NCI-H2029 treated with DMSO at 0.1 percent for 48 hours (cell line): ENCODE results near the gene REXO2.

Experiments used
- DNase-seq: peaks from one replicate; lab custom pipeline; 2025; lab: John Stamatoyannopoulos, UW

The REXO2 gene

DNA sequence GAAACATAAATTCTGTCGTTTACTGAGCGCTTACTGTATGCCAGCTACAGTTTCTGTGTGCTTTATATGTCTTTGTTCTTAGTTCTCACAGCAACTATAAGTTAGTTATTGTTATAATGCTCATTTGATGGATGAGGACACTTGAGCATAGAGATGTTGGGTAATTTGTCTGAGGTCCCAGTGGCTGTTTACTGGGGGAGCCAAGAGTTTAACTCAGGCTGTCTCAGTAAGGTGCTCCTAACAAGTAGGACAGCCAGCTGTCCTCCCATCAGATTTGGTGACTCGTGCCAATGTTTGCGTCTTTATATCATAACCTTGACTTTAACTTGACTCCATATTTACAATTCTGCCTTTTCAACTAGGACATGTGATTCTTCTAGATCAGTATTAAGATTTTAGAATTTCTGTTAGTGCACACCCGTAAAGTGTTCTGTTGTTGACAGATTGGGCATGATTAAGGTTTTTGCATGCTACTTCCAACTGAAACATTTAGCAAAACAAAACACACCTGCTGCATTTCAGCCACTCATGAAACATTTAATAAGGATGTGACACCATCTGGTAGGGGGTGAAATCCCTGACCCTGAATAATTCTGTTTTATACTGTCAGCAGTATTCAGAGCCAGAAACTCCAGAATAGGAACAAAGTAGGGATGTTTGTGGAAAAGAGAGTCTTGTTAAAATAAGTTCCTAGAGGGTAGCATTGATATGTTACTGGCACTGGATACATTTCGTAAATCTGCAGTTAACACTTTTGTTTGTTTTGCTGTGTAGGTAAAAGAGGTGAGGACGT is 1.9 kb downstream of the REXO2 start:
- DNase-seq = peak; percentile 14

DNA sequence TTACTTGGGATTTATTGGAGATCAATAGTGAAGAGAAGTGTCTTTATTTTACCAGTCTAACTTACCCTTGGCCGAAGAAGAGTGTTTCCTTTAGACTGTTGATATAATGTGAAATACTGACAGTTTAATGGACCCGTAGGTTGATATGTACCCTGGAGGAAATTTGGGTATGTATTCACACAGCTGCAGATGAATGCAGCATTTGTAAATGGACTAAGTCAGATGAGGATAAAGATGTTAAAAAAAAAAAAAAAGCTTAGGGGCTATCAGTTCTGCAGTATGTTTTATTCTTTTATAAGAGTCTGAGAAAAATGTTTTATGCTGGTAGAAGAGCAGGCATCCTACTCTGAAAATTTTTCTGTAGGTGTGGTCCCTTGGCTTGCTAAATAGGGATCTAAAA is 2.7 kb downstream of the REXO2 start:
- no peak for DNase-seq

DNA sequence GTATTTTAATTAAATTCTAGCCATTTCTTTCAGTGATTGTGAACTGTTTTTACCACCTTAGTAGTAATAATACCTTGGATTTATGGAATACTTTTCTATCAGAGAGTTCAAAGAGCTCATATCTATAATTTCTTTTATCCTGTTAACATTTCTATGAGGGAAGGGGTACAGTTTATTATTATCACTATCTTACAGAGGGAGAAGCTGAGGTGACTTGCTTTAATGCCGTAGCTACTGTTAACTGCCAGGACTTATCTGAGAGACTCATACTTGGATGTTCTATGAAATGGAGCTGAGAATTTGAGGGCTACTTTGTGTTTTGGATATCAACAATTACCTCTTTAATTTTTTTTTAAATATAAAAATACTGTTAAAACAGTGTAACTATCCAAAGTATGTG is 3.3 kb downstream of the REXO2 start:
- DNase-seq = no peak

DNA sequence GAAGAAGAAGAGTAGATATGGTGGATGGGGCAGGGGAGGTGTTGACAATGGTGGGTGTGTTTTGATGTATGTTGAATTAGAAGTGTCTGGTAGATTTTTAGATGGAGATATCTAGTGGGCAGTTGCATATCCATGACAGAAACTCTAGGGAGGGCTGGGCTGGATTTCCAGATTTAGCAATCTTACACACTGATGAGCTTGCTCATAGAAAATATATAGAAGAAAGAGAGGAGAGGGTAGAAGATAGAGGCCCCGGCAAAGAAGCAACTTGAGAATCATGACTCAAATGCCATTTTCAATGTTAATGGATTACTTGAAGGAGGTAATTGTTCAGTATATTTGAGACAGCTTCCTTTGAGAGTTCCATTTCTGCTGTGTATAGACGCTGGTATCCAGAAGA is 8.2 kb downstream of the REXO2 start:
- DNase-seq = no peak

DNA sequence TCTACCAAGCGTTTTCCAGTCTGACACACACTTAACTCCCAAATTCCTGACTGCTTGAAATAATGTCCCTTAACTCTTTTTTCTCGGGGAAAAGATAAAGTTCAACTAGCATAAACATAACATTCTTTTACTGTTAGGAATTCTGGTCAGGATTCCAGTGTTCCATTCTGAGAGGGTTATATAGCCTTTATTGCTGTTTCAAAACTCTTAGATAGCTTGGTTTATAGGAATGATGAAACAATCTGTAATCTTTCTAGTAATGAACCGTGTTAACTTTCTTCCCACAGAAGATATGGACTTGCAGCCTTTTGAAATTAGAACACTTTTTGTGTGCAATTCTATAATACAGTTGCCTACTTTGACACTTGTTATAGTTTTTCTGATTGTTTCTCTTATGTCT is 8.6 kb downstream of the REXO2 start:
- DNase-seq = no peak

DNA sequence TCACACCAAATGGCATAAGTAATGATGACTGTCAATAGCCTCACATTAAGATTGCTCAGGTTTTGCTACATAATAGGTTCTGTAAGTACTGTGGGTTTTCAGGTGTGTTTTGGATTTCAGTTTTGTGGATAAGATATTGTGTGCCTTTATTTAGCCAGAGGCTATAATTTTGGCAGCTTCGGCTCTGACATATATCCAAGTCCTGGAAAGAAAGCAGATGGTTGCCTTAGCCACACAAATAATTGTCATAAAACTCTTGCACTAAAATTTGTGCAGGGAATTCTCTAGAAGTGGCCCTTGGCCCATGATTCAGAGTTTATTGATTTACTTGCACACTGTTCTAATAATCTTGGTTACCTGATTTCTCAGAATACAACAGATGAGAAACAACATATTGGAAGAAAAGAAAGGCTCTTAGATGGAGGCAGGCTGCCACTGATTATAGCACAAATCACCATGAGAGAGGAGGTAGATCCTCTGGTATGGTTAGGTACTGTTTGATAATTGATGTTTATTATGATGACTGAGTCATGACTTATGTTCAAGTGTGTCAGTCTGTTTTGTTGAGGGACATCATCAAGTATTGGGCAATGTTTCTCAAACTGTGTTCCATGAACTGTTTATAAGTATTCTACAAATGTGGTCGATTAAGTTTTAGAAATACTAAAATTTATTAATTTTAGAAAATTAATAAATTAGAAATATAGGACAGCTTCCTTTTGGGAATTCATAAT is 9.6 kb downstream of the REXO2 start:
- no peak for DNase-seq

DNA sequence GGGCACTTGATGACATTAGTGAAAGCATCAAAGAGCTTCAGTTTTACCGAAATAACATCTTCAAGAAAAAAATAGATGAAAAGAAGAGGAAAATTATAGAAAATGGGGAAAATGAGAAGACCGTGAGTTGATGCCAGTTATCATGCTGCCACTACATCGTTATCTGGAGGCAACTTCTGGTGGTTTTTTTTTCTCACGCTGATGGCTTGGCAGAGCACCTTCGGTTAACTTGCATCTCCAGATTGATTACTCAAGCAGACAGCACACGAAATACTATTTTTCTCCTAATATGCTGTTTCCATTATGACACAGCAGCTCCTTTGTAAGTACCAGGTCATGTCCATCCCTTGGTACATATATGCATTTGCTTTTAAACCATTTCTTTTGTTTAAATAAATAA is 10.6 kb downstream of the REXO2 start:
- no peak for DNase-seq

DNA sequence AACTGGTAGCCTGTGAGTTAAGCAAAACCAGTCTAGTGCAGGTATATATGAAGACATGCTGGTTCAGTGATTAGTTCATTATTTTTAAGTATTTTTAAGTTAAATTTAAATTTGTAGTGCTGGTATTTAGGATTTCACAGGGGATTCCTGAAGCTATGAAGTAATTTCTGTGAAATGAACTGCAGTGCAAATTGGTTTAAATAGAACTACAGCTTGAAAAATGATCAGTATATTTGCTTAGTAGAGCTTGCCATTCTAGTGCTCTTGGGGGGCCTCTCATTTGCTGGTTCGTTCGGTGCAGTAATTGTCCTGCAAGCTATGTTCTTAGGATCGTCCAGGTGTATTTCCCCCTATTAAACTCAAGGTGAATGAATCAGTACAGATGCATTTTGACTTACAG is 13.1 kb downstream of the REXO2 start:
- no peak for DNase-seq

DNA sequence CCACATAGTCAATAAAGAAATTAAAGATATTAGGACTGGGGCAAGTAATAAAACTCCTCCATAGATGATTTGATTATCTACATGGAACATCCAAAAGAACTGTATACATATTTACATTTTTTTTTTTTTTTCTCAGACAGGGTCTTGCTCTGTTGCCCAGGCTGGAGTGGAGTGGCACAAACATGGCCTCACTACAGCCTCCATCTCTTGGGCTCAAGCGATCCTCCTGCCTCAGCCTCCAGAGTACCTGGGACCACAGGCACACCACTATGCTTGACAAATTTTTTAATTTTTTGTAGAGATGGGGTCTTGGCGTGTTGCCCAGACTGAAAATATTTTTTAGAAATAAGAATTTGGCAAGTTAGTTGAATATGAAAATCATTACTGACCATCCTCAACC is 24.7 kb downstream of the REXO2 start:
- DNase-seq = no peak

DNA sequence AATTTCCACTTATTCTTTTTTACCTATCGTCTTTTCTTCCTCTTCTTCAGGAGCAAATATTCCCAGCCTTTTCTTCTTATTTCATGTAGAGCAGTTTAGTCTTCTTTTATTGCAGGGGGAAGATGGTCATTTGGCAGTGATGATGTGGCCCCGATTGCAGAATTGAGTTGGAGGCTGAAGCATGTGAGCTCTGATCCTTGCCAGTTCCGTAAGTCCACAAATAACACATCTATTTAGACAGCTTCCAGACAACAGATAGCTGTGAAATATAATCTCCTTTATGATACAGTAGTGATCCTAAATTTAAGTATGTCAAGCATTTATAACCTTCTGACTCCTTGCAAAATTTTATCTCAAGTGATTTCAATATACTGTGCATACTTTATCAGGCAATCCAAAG is 27.5 kb downstream of the REXO2 start:
- DNase-seq = no peak

DNA sequence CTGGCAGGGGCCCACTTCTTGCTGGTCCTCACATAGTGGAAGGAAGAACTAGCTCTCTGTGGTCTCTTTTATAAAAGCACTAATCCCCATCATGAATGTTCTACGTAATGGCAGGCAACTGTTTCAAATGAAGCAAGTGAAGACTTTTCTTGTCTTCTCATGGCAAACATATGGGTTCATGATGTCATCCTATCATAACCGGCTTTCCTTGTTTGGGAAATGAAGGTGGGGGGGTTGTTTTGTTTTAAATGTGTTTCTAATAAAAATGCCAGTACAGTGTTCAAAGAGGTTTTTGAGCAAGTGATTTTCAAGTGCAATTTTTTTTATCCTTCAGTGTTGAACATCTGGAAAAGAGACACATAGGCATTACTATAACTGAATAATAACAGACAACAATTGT is 33.4 kb downstream of the REXO2 start:
- no peak for DNase-seq

DNA sequence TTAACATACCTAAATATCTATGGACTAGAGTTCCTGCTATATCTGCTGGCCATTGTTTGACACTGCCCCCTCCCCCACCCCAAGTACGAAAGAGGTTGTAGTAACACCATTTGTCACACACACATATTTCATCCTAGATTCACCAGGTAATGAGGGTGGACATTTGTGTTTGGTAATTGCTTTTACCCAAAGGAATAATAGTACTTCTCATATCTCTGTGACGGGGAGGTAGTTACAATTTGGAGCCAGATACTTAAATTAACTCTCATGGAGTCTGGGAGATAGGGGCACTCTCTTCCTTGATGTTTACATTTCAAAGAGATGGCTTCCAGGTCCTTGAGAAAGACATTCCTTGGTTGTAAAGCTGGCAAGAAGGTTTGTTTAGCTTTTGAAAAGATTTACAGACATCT is 38.7 kb downstream of the REXO2 start:
- no peak for DNase-seq

DNA sequence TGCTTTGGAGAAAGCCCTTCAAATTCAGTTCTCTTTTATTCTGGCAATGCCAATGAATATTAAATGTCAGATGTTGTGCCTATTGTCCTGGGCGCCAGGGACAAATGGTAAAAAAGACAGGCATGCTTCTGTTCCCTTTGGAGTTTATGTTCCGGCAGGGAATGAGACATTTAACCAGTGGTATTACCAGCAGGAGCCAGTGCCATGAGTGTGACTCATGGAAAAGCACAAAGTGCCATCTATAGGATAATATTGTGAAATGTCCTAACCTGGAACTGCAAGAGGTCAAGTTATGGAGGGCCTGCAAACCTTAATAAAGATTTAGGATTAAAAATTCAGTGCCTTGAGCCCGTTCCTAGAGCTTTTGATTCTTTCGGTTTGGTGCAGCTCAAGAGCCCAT is 39.5 kb downstream of the REXO2 start:
- no peak for DNase-seq

DNA sequence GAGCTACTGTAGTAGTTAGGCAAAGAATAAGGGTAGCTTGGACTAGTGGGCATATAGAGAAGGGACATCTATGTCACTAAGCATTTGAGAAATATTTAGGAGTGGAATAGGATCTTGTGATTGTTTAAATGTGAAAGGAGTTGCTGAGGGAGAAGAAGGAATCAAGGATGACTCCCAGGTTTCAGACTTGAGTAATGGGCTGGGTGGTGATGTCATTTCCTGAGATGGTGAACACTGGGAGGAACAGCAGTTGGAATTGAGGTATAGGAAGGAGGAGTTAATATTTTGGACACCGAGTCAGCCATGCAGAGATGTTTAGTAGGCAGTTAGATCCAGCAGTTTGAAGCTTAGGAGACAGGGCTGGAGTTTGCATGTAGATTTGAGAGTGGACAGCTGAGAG is 40.1 kb downstream of the REXO2 start:
- DNase-seq = no peak

DNA sequence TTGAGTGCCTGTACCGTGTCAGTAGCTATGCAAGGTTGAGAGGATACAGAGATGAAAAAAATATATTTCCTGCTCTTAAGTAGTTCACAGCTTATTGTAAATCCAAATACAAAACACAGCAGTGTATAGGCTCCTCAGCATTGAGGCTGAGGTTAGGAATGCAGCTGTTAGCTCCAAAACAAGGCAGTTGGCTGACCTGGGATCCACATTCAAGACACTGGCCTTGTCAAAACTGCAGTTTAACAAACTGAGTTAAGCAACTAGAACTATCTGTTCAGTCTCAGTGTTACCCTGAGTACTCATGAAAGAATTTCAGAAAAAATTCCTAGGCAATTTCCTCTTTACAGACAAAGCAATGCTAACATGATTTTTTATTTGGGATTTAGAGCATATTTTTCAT is 42.8 kb downstream of the REXO2 start:
- DNase-seq = no peak

DNA sequence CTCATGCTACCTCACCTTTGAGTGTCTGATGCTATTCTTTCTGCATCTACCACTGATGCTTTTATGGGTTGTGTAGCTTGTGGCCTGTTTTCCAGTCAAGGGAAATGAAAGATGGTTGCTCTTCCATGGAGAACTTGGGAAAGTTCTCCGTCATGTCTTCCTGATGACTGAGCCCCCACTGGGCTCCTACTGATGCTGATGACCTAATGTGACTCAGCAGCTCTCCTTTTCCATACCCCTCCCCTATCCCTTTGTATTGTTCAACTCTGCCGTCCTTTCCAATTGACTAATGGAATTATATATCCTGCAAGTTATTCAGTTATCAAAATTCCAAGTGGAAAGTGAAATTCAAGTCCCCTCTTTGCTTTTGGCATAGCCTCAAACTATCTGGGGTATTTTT is 44.7 kb downstream of the REXO2 start:
- no peak for DNase-seq

DNA sequence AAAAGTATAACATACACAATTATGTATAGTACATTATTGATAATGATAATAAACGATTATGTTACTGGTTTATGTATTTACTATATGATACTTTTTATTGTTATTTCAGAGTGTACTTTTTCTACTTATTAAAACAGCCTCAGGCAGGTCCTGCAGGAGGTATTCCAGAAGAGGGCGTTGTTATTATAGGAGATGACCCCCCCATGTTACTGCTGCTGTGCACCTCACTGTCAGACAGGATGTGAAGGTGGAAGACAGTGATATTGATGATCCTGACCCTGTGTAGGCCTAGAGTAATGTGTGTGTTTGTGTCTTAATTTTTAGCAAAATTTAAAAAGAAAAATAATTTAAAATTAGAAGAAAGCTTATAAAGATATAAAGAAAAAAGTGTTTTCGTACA is 57.6 kb downstream of the REXO2 start:
- no peak for DNase-seq

DNA sequence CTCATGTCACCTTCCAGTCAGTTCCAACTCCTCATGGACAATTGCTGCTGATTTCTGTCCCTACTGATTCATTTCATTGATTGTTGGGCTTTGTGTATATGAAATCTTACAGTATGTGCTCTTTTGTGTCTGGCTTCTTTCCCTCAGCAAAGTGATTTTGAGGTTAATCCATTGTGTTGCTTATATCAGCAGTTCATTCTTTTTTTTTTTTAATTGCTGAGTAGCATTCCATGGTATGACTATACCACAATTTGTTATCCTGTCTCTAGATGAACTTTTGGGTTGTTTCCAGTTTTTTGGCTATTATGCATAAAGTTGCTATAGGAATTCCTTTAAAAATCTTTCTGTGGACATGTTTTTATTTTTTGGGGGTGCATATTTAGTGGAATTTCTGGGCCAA is 60.5 kb downstream of the REXO2 start:
- no peak for DNase-seq
